HFFc6 (cell line): Measurements from ENCODE around the gene MICAL2. TPM values are rescaled to one million over a fixed set of nuclear protein-coding genes. Genes with fewer than 3 reads are reported as not detected.

Experiments
- DNase-seq: peaks from one replicate; pipeline ENCODE4 v3.0.0-alpha.2; 2018
- H3K27ac Mint-ChIP-seq: 2 replicates; pipeline ENCODE4 v1.8.0; 2020; ENCODE audit warnings: mild to moderate bottlenecking, mixed read lengths
- H3K27me3 Mint-ChIP-seq: 2 replicates; pipeline ENCODE4 v1.8.0; 2021; ENCODE audit warnings: mild to moderate bottlenecking, moderate library complexity, mixed read lengths; ENCODE audit not compliant: insufficient read depth
- H3K36me3 Mint-ChIP-seq: 2 replicates; pipeline ENCODE4 v1.8.0; 2021; ENCODE audit warnings: low read depth, mixed read lengths
- H3K4me1 Mint-ChIP-seq: 2 replicates; pipeline ENCODE4 v1.8.0; 2020; ENCODE audit warnings: low read depth, mixed read lengths
- H3K4me3 Mint-ChIP-seq: 2 replicates; pipeline ENCODE4 v1.8.0; 2020; ENCODE audit warnings: mild to moderate bottlenecking, moderate library complexity, mixed read lengths
- H3K9me3 Mint-ChIP-seq: 2 replicates; pipeline ENCODE4 v1.8.0; 2020; ENCODE audit warnings: mild to moderate bottlenecking, mixed read lengths
- CTCF ChIP-seq: fragments of 200-600 bp; sonication (generic); IDR thresholded peaks from 2 replicates; pipeline ENCODE4 v1.5.0; 2021; ENCODE audit warnings: antibody characterized with exemption, mild to moderate bottlenecking
- total RNA-seq, 6 experiments: library from RNA; stranded (reverse); fragmentation: NEBNext Ultra II Directional; extraction: Animal tissue kit (Norgen Biotek cat#: 25700); gene quantifications; 2 replicates in 1 of 6; 3 replicates in 5 of 6; pipeline ENCODE4 v1.2.3, GENCODE V29; 2021

The MICAL2 gene
- total RNA-seq, 6 experiments from 2014 or later = 199 to 252 (median 233) TPM

GRCh38 chr11:12249590-12250260 lies 139.3 kb downstream of the MICAL2 start:
- Mint-ChIP-seq H3K9me3 (no peaks in the 10 kb centered on the region), H3K4me1 (peaks cover 3% of the 10 kb centered on the region), H3K27ac (no peak overlapping the region), H3K36me3 (peaks cover 28% of the 10 kb centered on the region), H3K4me3 (no peak overlapping the region), H3K27me3 (peaks cover 8% of the 10 kb centered on the region)
- DNase-seq = no peak
- TF ChIP-seq CTCF = no peak

GRCh38 chr11:12251666-12252560 lies 141.5 kb downstream of the MICAL2 start:
- no peak for DNase-seq
- Mint-ChIP-seq H3K27me3 (peaks cover 11% of the 10 kb centered on the region), H3K9me3 (no peaks in the 10 kb centered on the region), H3K36me3 (peaks cover 35% of the 10 kb centered on the region), H3K4me1 (no peaks in the 10 kb centered on the region), H3K27ac (no peak overlapping the region), H3K4me3 (no peak overlapping the region)
- no peak for TF ChIP-seq CTCF

- no peak overlapping the region for H3K4me3 Mint-ChIP-seq
- peaks cover 31% of the 10 kb centered on the region for H3K36me3 Mint-ChIP-seq
- no peaks in the 10 kb centered on the region for H3K9me3 Mint-ChIP-seq
- no peak for DNase-seq
- H3K27ac Mint-ChIP-seq = no peak overlapping the region; the same call in 1 of the 2 replicates
- no peak for TF ChIP-seq CTCF
- peaks cover 4% of the 10 kb centered on the region; the same call in 1 of the 2 replicates for H3K27me3 Mint-ChIP-seq
- H3K4me1 Mint-ChIP-seq = peaks cover 16% of the 10 kb centered on the region
Measured at GRCh38 chr11:12253843-12254281, 143.5 kb downstream of the MICAL2 start.

- Mint-ChIP-seq H3K4me3 (no peak overlapping the region), H3K27me3 (peaks cover 4% of the 10 kb centered on the region), H3K4me1 (peaks cover 32% of the 10 kb centered on the region), H3K9me3 (no peaks in the 10 kb centered on the region), H3K27ac (peak overlapping the region; percentile 74), H3K36me3 (peaks cover 50% of the 10 kb centered on the region)
- DNase-seq = peak; percentile 28
- TF ChIP-seq CTCF = no peak
Measured at GRCh38 chr11:12258451-12258850, 148.1 kb downstream of the MICAL2 start.

GRCh38 chr11:12259956-12260355 lies 149.6 kb downstream of the MICAL2 start:
- Mint-ChIP-seq H3K4me3 (no peak overlapping the region), H3K27me3 (peaks cover 4% of the 10 kb centered on the region), H3K27ac (no peak overlapping the region), H3K36me3 (peaks cover 56% of the 10 kb centered on the region), H3K4me1 (peaks cover 35% of the 10 kb centered on the region), H3K9me3 (no peaks in the 10 kb centered on the region)
- no peak for DNase-seq
- TF ChIP-seq CTCF = no peak
